GM12875 (cell line): Measurements from ENCODE around the gene PPP1R16B.

Source experiments
- H3K4me3 ChIP-seq: one replicate; pipeline ENCODE4 v1.5.1; 2011; ENCODE audit warnings: low read depth, low read length, control low read depth
- TF ChIP-seq, protein P1 (sequence below): IDR thresholded peaks from 2 replicates; pipeline ENCODE4 v1.5.1; 2011; ENCODE audit warnings: low read depth, mild to moderate bottlenecking, control low read depth, inconsistent platforms, low read length, moderate library complexity, borderline replicate concordance; ENCODE audit not compliant: insufficient read depth

PPP1R16B gene

GRCh38 chr20:38779247-38780097 lies 26.0 kb upstream of the PPP1R16B start:
- no peak overlapping the region for H3K4me3 ChIP-seq
- TF ChIP-seq, protein P1, sequence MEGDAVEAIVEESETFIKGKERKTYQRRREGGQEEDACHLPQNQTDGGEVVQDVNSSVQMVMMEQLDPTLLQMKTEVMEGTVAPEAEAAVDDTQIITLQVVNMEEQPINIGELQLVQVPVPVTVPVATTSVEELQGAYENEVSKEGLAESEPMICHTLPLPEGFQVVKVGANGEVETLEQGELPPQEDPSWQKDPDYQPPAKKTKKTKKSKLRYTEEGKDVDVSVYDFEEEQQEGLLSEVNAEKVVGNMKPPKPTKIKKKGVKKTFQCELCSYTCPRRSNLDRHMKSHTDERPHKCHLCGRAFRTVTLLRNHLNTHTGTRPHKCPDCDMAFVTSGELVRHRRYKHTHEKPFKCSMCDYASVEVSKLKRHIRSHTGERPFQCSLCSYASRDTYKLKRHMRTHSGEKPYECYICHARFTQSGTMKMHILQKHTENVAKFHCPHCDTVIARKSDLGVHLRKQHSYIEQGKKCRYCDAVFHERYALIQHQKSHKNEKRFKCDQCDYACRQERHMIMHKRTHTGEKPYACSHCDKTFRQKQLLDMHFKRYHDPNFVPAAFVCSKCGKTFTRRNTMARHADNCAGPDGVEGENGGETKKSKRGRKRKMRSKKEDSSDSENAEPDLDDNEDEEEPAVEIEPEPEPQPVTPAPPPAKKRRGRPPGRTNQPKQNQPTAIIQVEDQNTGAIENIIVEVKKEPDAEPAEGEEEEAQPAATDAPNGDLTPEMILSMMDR = no peak

DNA sequence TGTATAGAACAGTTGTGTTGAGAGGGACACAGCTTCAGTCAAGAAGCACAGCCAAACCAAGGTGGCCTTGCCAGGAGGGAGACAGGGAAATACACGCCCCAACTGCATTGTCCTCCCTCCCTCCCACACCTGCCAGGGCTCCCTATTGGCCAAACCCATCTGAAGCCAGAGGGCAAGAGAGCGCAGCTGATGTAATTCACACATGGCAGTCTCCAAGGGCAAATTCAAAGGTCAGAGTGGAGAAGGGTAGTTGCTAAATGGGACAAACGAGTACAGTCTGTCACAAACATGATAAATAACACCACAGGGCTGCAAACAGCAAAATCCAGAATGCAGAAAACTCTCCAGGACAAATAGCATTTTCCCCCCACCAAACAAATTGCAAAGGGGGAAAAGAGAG lies 23.2 kb upstream of the PPP1R16B start:
- TF ChIP-seq, protein P1 = no peak
- H3K4me3 ChIP-seq = no peak overlapping the region

DNA sequence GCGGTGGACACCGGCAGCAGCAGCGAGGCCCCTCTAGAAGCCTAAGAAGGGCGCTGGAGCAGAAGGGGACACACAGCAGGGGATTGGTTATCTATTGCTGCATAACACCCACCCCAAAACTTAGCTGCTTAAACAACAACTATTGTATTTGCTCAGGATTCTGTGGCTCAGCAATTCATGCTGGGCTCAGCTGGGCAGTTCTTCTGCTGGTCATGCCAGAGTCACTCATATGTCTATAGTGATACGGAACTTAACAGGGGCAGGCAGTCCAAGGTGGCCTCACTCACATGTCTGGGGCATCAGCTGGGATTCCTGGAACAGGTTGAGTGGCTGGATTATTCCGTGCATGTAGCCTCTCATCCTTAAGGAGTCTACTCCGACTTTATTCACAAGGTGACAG lies 17.6 kb upstream of the PPP1R16B start:
- TF ChIP-seq, protein P1 = no peak
- H3K4me3 ChIP-seq = no peak overlapping the region

DNA sequence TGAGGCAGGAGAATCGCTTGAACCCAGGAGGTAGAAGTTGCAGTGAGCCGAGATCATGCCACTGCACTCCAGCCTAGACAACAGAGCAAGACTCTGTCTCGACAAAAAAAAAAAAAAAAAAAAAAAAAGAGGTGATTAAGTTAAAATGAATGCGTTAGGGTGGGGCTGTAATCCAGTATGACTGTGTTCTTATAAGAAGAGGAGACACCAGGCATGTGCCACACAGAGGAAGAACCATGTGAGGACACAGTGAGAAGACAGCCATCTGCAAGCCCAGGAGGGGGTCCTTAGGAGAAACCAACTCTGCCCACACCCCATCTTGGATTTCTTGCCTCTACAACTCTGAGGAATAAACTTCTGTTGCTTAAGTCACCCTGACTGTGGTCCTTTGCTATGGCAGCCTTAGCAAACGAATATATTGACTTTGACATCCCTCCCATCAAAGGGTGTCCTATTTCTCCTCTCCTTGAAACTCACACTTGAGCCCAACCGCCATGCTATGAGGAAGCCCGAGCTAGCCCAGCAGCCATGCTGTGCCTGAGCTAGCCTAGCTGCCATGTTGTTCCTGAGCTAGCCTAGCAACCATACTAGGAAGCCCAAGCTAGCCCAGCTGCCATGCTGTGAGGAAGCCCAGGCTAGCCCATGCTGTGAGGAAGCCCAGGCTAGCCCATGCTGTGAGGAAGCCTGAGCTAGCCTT lies 15.8 kb upstream of the PPP1R16B start:
- TF ChIP-seq, protein P1 = no peak
- no peak overlapping the region for H3K4me3 ChIP-seq

GRCh38 chr20:38790200-38791053 lies 15.1 kb upstream of the PPP1R16B start:
- H3K4me3 ChIP-seq = no peak overlapping the region
- TF ChIP-seq, protein P1 = peak; percentile 63

DNA sequence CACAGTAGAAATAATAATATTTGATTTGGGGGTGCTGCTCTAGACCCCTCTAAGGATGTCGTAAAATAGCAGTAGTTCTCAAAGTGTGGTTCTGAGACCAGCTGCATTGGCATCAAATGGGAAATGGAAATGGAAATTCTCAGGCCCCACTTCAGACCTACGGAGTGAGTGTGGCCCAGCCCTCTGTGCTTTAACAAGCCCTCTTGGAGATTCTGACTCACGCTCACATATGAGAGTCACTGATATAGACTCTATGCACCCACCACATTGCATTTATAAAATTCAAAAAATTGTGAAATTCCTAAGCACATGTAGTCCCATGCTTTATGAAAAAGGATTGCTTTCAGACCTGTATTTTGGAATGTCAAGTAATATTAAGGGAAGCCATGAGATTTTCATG lies 14.2 kb upstream of the PPP1R16B start:
- TF ChIP-seq, protein P1 = no peak
- no peak overlapping the region for H3K4me3 ChIP-seq
